ENCODE measurements around the gene BMP3.

Gene BMP3

DNA sequence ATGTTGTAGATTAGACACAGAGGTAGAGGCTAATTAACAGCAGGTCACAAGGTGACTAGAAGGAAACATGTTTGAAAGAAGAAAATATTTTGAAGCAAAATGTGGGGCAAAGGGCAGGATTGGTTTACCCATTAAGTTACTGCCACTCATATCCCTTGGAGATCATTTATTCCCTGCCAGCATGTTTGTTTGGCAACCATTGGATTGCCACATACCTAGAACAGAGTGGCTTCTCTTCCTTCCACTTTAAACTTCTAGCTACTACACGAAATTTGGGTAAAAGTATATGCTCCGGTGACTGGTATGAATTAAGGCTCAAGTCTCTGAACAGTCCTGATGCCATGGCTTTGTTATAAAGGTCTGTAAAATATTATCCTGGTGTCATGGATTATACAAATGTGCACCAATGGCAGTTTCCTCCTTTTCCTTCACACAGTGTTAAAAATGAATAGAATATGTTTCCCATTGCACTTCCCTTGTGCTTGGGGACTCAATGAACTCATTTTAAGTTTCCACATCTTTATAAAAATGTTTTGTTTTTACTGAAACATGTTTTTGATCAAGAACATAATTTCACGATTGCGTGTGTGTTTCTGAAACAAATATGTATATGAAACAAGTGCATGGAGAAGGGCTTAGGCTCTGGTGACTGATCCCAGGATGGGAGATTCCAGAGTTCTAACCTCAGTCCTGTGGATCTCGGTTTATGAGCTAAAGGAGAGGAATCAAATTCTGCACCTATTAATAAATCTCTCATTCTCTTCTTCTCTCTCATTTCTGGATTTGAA lies 12.3 kb downstream of the BMP3 start:
- no peak for DNase-seq (ENCODE audit: low read depth, low spot score)

DNA sequence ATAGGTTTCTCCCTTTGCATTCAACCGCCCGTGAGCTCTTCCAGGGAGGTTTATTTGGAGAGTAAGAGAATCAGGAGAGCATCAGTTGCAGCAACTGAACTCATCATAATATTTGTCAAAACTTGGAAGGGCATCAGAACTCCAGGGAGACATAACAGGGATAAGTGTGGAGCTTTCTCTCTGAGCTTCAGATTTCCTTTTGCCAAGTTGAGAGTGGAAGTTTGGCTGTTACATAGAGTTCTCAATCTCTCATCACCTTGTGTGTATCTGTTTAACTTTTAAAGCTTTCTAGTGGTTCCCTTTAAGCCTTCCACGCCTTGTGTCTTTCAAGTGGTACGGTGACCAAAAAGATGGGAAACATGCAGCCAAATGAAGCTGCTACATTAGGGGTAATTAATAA lies 18.8 kb downstream of the BMP3 start:
- DNase-seq (ENCODE audit: low read depth, low spot score): no peak

DNA sequence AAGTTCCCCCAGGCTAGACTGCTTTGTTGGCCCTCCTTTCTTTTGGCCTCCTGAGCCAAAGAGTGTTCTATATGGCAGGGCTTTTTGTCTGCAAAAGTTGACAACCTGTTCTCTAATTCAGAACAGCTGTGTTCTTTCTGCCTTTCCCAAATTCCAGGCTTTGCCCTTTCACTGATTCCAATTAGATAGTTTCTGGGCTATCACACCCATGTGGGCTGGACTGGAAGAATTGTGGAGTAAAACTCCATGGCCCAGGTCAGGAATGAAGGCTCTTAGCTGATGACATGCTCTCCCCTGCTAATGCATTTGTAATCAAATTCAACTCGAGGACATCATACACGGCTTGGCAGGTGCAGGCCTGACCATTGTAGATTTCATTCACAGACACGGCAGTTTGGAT lies 19.4 kb downstream of the BMP3 start:
- DNase-seq (ENCODE audit: low read depth, low spot score): no peak

DNA sequence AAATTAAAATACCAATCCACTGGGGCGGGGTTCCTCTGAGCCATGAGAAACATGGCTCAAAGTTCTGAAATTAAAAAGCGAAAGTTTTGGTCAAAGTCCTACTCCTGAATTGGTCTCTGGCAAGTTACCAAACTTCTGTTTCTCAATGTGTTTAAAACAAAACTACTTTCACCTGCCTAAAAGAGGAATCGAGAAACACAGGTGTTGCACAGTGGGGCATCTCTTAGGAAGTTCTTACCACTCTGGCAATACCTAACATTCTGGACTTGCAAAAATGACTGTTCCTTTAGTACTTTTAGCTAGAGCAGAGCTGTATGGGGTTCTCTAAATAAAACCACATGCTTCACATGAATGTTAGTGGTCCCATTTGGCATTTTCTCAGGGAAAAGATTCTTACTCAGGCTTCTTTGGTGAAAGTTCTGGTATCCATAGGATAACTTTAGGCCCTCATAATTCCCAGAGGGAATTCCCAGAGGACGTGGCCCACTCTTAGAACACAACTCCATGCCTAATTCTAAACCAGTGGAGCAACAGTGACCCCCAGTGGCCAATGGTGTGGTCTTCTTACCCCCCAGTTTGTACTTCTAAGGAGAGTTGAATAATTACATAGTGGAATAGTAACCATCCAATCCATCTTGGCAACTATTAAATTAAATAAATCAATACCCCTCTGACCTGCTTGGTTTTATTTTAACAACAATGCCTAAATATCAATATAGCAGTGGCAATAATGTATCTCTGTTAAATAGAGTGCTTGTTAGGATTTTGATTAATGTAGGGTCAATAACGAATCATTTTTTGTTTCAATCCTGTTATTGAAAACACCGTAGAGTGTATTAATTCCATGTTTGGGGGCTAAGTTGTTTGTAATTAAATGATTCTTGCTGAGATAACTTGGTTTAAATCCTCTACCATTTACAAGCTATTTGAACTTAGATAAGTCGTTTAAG lies 21.9 kb downstream of the BMP3 start:
- DNase-seq (ENCODE audit: low read depth, low spot score): peak; percentile 6

DNA sequence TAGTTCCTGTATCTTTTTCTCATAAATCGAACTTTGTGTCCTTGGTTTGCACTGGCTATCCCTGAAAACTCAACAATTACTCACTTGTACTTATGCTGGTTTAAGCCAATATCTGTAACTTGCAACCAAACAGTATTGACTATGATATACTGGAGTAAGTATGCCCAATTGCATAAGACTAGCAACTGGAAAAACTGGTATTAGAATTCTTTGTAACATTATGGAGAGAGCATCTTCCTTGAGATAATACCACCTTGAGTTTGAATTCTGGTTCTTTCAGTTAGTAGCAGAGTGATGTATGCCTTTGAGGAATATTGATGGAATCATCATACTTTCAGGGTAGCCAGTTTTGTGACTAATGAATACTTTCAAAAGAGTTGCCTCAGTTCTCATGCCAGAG lies 28.1 kb downstream of the BMP3 start:
- no peak for DNase-seq (ENCODE audit: low read depth, low spot score)

DNA sequence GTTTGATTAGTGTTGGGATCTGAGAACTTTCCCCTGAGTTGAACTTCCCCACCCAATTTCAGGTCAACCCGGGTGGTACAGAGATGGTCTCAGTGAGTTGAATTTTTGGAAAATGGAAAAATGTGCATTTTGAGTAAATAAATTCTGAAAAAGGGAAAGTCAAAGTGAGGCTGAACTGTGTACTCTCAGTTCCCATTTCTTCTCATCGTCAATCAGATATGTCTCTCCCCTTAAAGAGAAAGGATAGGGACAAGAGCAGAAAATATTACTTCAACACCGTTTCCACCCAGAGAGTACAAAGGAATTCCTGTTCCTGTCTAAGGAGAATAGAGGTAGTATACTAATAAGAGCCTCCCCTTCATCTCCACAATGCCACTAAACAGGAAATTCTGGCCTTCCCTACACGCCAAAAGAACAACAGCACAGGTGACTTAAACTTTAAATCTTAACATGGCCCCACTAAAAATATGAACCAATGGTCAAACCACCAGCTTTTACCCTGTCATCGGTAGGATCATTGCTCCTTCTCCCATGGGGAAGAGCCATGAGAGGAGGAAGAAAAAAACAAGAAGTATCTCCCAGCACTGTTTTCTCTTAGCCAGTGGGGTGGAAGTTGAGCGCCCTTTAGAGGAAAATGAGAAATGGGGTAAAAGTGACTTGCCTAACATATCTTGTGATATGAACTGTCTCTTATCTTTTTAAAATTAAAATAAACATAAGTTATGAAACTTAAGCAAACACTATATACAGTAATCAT lies 30.3 kb downstream of the BMP3 start:
- no peak for DNase-seq (ENCODE audit: low read depth, low spot score)

DNA sequence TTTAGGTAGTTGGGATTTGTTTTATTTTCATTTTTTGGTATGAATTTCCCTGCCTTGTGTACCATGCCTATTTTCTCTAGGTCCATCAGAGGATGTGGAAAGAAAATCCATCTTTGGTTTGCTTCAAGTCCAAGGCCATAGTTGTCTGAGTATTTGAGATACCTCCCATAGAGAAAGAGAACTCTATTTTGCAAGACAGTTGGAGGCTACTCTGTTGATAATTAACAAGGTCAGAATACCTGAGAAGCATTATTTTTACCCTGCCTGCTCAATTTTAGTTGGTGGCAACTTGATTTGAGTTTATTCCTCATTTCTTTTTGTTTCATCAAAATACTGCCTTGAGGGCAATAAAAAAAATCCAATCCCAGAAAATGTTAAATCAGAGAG lies 30.8 kb downstream of the BMP3 start:
- no peak for DNase-seq (ENCODE audit: low read depth, low spot score)

DNA sequence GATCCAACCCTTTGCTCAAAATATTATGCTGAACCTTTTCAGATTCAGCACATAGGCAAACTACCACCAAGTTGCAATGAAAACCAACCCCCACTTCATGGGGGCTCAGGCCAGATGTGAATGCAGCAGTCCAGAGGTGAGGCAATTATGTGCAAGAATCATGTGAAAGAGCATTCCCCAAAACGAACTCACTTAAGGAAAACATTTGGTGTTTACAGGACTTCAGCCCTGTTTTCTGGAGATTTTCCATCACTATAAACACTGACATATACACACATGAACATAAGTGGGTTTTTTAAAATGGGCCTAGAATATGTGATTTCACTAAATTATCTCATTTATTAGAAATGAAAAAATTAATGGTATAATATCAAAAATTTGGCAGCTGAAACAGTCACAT lies 31.5 kb downstream of the BMP3 start:
- DNase-seq (ENCODE audit: low read depth, low spot score): no peak

DNA sequence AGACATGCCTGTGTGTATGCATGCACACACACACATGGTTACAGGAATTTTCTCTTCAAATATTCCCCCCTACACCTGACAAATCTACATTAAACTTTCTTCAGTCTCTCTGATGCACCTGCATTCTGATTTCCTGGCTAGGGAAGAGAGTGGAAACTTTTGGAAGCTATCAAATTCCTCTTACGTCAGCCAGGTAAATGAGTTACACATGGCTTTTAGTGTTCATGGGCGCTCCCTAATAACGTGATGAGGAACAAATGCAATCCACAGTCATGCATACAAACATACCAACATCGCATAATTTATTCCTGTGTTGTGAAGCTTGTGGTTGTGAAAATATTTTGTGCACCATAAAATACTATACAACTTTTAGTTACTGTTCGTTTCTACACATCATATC lies 34.9 kb downstream of the BMP3 start:
- no peak for DNase-seq (ENCODE audit: low read depth, low spot score)

DNA sequence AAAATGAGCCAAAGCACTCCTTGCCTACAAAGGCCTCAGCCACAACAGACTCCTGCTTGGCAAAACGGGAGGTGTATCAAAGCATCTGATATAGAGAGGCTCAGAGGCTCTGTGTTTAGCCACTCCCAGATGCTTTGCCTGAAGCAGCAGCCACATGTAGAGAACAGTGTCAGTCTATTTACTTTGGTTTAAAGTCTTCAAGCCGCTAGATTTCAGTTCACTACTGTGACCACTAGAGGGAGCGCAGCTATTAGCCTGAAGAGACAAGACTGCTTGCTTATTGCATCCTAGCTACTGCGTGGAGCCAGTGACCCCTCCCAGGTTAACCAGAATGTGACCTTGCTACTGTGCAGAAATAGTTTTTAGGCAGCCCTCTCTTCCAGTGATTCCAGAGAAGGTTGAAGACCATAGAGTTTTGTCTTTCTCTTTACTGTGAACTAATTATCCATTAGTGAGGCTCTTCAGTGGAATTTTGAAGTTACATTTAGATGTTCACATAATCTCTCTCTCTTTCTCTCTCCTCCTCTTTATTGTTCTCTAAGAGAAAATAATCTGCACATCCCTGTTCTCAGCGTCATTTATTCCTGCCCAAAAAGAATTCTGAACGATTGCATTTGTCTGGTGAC lies 39.3 kb downstream of the BMP3 start:
- peak; percentile 30 for DNase-seq (ENCODE audit: low read depth, low spot score)

DNA sequence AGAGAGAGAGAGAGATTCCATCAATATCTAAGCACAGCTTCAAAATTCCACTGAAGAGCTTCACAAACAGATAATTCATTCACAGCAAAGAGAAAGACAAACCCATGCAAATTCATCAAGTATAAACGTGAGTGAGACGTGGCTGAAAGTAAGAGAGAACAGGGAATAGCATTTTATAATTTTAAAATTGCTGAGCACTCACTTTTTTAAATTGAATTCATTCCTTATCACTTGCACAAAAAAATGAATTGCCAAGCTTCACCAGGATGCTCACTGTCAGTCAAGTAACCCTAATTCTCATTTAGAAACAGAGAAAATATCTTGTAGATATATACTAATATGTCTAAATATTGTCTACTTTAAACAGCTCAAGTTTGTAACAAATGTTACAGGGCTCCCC lies 40.5 kb downstream of the BMP3 start:
- no peak for DNase-seq (ENCODE audit: low read depth, low spot score)

DNA sequence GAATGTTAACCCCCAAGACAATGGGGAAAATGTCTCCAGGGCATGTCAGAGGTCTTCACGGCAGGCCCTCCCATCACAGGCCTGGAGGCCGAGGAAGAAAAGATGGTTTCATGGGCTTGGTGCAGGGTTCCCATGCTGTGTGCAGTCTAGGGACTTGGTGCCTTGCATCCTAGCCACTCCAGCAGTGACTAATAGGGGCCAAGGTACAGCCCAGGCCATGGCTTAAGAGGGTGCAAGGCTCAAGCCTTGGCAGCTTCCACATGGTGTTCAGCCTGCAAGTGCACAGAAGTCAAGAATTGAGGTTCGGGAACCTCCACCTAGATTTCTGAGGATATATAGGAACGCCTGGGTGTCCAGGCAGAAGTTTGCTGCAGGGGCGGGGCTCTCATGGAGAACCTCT lies 50.6 kb downstream of the BMP3 start:
- DNase-seq (ENCODE audit: low read depth, low spot score): no peak

DNA sequence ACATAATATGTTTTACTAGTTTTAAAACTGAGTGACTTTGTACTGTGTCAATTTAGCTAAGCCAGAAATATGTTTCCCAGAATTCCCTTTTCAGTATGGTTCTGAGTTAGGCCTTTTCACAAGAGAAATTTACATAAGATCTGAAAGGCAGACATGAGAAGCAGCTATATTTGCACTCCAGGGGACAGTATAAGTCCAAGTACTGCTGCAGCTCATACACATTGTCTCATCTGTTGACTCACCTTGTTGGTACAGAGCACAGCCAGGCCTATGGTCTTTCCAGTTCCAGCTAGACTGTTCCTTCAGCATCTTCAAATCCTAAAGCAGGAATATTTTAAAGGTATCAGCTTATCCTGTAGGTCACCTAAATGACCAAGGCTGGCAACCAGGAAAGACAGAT lies 53.5 kb downstream of the BMP3 start:
- DNase-seq (ENCODE audit: low read depth, low spot score): no peak

DNA sequence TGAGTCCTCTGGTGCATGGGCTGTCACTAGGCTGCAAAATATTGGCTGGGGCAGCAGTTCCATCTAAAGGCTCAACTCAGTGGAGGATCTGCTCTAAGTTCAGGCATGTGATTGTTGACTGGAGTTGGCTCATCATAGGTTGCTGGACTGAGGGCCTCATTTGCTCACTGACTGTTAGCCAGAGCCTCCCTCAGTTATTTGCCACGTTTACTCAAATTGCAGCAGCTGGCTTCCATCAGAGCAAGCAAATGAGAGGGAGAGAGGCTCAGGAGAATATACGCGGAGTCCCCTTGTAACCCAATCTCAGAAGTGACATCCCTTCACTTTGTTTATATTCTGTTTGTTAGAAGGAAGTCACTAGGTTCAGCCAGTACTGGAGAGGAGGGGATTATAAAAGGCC lies 54.1 kb downstream of the BMP3 start:
- DNase-seq (ENCODE audit: low read depth, low spot score): no peak

DNA sequence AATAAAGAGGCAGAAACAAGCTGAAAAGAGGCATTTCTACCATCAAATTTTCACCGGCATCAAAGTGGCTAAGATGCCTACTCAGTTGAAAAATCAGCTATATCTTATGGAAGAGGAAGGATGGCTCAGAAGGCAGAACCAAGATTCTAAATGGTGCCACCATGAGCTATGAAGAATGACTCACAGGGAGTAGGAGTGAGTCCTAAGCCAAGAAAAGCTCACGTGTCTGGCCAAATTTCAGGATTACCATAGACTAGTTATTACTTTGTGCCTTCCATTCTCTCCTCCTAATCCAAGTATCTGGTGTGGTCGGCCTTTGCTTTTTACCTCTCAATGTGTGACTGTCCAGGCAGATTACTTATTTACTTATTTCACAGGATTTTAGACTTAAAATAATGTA lies 54.8 kb downstream of the BMP3 start:
- DNase-seq (ENCODE audit: low read depth, low spot score): no peak

DNA sequence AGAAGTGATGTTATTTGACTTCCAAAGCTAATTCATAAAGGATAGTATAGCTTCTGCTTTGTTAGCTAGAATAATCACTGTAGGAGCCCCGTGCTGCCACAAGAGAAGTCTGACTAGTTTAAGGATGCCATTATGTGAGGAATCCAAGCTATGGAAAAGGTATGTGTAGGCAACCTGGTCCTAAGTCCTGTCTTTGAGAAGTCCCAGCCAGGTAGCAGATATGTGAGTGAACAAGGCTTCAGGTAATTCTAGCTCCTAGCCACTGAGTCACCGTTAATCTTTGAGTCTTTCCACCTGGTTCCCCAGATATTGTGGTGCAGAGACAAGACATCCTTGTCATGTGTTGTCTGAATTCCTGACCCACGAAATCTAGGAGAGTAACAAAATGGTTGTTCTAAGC lies 55.5 kb downstream of the BMP3 start:
- no peak for DNase-seq (ENCODE audit: low read depth, low spot score)

DNA sequence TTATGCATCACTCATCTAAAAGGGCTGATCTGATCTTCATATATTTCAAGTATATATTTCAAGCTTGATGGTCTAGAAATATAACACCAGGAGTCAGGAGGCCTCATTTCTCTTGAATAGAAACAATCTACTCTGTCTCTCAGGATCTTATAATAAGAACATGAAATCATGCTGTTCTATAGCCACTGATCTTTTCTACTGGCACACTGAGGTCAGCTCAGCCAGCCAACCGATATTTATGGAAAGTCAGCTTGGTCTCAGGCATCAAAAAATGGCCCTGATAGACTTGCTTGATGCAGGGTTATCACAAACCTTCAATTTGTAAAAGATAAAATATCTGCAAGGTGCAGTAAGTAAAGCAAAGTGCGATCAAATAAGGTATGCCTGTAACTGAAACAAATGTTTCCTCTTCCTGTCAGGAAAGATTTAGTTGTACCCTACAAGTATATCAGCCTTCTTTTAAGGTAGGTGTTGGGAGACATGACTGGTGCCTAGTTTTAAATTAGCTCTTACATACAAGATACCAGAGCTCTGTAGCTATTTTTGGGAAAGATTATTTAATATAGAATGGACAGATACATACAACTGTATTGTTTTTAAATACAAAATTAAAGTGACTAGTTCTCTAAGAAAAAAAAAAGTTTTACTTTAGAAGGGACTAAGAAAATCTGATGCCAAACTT lies 63.4 kb downstream of the BMP3 start:
- DNase-seq (ENCODE audit: low read depth, low spot score): no peak

DNA sequence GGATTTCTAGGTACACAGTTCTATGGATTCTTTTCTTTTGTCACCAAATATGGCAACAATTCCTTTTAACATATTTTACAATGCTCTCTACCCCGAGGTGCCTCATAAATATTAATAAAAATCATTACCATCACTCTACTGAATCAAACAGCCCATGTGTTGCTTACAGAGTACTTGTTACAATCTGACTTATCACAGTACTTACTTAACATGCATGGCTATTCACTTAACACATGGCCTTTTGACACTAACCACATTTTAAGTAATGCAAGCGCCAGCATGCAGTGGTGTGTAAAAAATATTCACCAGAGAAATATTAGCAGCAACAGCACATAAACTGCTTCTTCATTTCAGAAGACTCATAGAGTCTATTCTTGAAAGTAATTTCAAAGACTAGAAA lies 64.9 kb downstream of the BMP3 start:
- no peak for DNase-seq (ENCODE audit: low read depth, low spot score)

DNA sequence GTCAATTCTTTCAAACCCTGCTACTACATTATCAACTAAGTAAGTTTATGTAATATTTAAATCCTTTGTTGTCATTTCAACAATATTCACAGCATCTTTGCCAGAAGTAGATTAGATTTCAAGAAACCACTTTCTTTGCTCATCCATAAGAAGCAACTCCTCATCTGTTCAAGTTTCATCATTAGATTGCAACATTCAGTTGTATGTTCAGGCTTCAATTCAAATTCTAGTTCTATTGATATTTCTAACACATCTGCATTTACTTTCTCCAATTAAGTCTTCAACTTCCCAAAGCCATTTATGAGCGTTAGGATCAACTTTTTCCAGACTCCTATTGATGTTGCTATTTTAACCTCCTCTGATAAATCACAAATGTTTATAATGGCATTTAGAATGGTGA lies 66.1 kb downstream of the BMP3 start:
- DNase-seq (ENCODE audit: low read depth, low spot score): no peak

DNA sequence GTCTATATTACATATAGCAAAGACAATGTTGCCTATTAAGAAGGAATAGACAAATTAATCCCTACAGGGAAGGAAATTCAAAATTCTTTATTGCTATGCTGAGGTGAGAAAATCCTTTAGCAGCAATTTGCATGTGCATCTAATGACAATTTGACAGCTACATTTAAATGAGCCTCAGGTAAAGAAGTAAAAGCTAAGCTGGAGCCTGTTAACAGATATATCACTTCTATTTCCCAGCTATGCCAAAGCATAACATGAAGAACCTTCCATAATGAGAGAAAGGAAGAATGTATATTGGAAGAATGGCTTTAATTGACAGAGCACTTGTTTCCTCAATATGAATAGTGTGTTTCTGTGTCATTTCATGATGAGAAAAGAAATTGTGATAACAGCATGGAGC lies 71.6 kb downstream of the BMP3 start:
- no peak for DNase-seq (ENCODE audit: low read depth, low spot score)

DNA sequence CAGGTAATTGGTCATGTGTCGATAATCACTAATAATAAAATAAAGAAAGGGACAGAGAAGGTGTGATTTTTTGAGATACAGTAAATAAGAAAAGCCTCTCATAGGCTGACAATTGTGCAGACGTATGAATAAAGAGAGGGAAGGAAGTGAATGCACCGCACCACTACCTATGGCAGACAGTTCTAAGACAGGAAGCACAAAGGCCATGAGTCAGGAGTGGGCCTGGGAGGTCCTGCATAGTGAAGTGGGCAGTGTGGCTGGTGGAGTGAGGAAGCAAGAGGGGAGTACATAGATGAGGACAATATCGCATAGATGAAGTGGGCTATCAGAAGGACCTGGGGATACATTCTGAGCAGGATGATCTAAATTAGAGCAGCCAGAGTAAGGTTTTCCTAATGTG lies 75.6 kb downstream of the BMP3 start:
- DNase-seq (ENCODE audit: low read depth, low spot score): no peak

All from activated CD4-positive, CD25-positive, alpha-beta regulatory T cell treated with anti-CD3 and anti-CD28 coated beads, Interleukin-2, amount 50 U/mL, for 16 hours (primary cell).